Measurements from ENCODE around the gene RLBP1.

RLBP1 gene

GRCh38 chr15:89179966-89180875 lies 41.2 kb downstream of the RLBP1 start:
- Histone ChIP-seq H4K20me1 (ENCODE audit: insufficient read depth, low read length, poor library complexity, severe bottlenecking) (no peaks in the 10 kb centered on the region), H3K4me1 (ENCODE audit: insufficient read depth, low read length, poor library complexity, severe bottlenecking) (no peaks in the 10 kb centered on the region), H3F3A (ENCODE audit: low read depth) (no peaks in the 10 kb centered on the region), H3K36me3 (ENCODE audit: insufficient read depth, low read length) (peaks cover 55% of the 10 kb centered on the region; the same call in 1 of the 2 replicates), H3K9me2 (replicated peaks; ENCODE audit: low read depth, low read length) (no peaks in the 10 kb centered on the region), H3K27me3 (ENCODE audit: insufficient read depth, low read length, poor library complexity, severe bottlenecking) (no peaks in the 10 kb centered on the region), H3K4me3 (ENCODE audit: low read length, poor library complexity, severe bottlenecking) (no peak overlapping the region), H3K9ac (ENCODE audit: low read depth, low read length, poor library complexity, severe bottlenecking) (no peak overlapping the region), H2AFZ (ENCODE audit: low read length) (no peak overlapping the region), H3K79me2 (ENCODE audit: insufficient read depth, low read length) (no peaks in the 10 kb centered on the region), H3K4me2 (ENCODE audit: low read depth, low read length, poor library complexity, severe bottlenecking) (no peak overlapping the region), H3K9me3 (ENCODE audit: insufficient read depth, low read depth, low read length) (no peaks in the 10 kb centered on the region)
- TF ChIP-seq CTCF (conservative IDR thresholded peaks at IDR 0.05; ENCODE audit: low read length) (no peak), EZH2phosphoT487 (IDR thresholded peaks at IDR 0.05; ENCODE audit: borderline replicate concordance) (no peak)

- Histone ChIP-seq H4K20me1 (ENCODE audit: insufficient read depth, low read length, poor library complexity, severe bottlenecking) (no peaks in the 10 kb centered on the region), H2AFZ (ENCODE audit: low read length) (no peak overlapping the region), H3K9me3 (ENCODE audit: insufficient read depth, low read depth, low read length) (no peaks in the 10 kb centered on the region), H3K4me1 (ENCODE audit: insufficient read depth, low read length, poor library complexity, severe bottlenecking) (no peaks in the 10 kb centered on the region), H3K79me2 (ENCODE audit: insufficient read depth, low read length) (no peaks in the 10 kb centered on the region), H3K4me2 (ENCODE audit: low read depth, low read length, poor library complexity, severe bottlenecking) (no peak overlapping the region), H3F3A (ENCODE audit: low read depth) (no peaks in the 10 kb centered on the region), H3K4me3 (ENCODE audit: low read length, poor library complexity, severe bottlenecking) (no peak overlapping the region), H3K9me2 (replicated peaks; ENCODE audit: low read depth, low read length) (no peaks in the 10 kb centered on the region), H3K27me3 (ENCODE audit: insufficient read depth, low read length, poor library complexity, severe bottlenecking) (no peaks in the 10 kb centered on the region), H3K36me3 (ENCODE audit: insufficient read depth, low read length) (peaks cover 56% of the 10 kb centered on the region; the same call in 1 of the 2 replicates), H3K9ac (ENCODE audit: low read depth, low read length, poor library complexity, severe bottlenecking) (no peak overlapping the region)
- TF ChIP-seq EZH2phosphoT487 (IDR thresholded peaks at IDR 0.05; ENCODE audit: borderline replicate concordance): no peak
- no peak for TF ChIP-seq CTCF (conservative IDR thresholded peaks at IDR 0.05; ENCODE audit: low read length)
Observed at GRCh38 chr15:89178307-89178977, 42.9 kb downstream of the RLBP1 start.

GRCh38 chr15:89177633-89178306 lies 43.6 kb downstream of the RLBP1 start:
- H3K4me1 ChIP-seq (ENCODE audit: insufficient read depth, low read length, poor library complexity, severe bottlenecking): no peaks in the 10 kb centered on the region
- no peak overlapping the region for H3K4me2 ChIP-seq (ENCODE audit: low read depth, low read length, poor library complexity, severe bottlenecking)
- no peaks in the 10 kb centered on the region for H3K9me2 ChIP-seq (replicated peaks; ENCODE audit: low read depth, low read length)
- no peaks in the 10 kb centered on the region for H3K79me2 ChIP-seq (ENCODE audit: insufficient read depth, low read length)
- no peaks in the 10 kb centered on the region for H3K9me3 ChIP-seq (ENCODE audit: insufficient read depth, low read depth, low read length)
- TF ChIP-seq CTCF (conservative IDR thresholded peaks at IDR 0.05; ENCODE audit: low read length) (peak; percentile 95), EZH2phosphoT487 (IDR thresholded peaks at IDR 0.05; ENCODE audit: borderline replicate concordance) (no peak)
- H3F3A ChIP-seq (ENCODE audit: low read depth): no peaks in the 10 kb centered on the region
- no peaks in the 10 kb centered on the region for H3K27me3 ChIP-seq (ENCODE audit: insufficient read depth, low read length, poor library complexity, severe bottlenecking)
- H3K9ac ChIP-seq (ENCODE audit: low read depth, low read length, poor library complexity, severe bottlenecking): no peak overlapping the region
- H3K4me3 ChIP-seq (ENCODE audit: low read length, poor library complexity, severe bottlenecking): no peak overlapping the region
- no peaks in the 10 kb centered on the region for H4K20me1 ChIP-seq (ENCODE audit: insufficient read depth, low read length, poor library complexity, severe bottlenecking)
- peaks cover 56% of the 10 kb centered on the region; the same call in 1 of the 2 replicates for H3K36me3 ChIP-seq (ENCODE audit: insufficient read depth, low read length)
- H2AFZ ChIP-seq (ENCODE audit: low read length): no peak overlapping the region
